Calu3 (cell line): ENCODE results near the gene SHC2. TPM values are rescaled to one million over a fixed set of nuclear protein-coding genes. Genes with fewer than 3 reads are reported as not detected.

Experiments used
- BruUV-seq: library from RNA; stranded (reverse); fragments of 400-500 nt; replicated peaks from 2 replicates; lab custom pipeline; 2021; lab: Mats Ljungman, UMichigan
- CTCF ChIA-PET: fragments of 300-600 bp; sonication (Branson Sonifier 250); formaldehyde crosslinking; loops from one replicate; lab custom pipeline; 2022; ENCODE audit warnings: antibody characterized with exemption; lab: Charles Lee
- DNase-seq: peaks from one replicate; pipeline ENCODE4 v3.0.0; 2022
- H3K27ac Mint-ChIP-seq: one replicate; pipeline ENCODE4 v1.8.0; 2022; ENCODE audit warnings: mixed read lengths; ENCODE audit not compliant: unreplicated experiment
- H3K27me3 Mint-ChIP-seq: one replicate; pipeline ENCODE4 v1.8.0; 2022; ENCODE audit warnings: mixed read lengths; ENCODE audit not compliant: unreplicated experiment
- H3K36me3 Mint-ChIP-seq: one replicate; pipeline ENCODE4 v1.8.0; 2022; ENCODE audit warnings: mild to moderate bottlenecking, moderate library complexity, mixed read lengths; ENCODE audit not compliant: insufficient read depth, unreplicated experiment
- H3K4me1 Mint-ChIP-seq: one replicate; pipeline ENCODE4 v1.8.0; 2022; ENCODE audit warnings: mild to moderate bottlenecking, low read depth, mixed read lengths; ENCODE audit not compliant: unreplicated experiment
- H3K4me3 Mint-ChIP-seq: one replicate; pipeline ENCODE4 v1.8.0; 2022; ENCODE audit warnings: mild to moderate bottlenecking, low read depth, moderate library complexity, mixed read lengths; ENCODE audit not compliant: unreplicated experiment
- H3K9me3 Mint-ChIP-seq: one replicate; pipeline ENCODE4 v1.8.0; 2022; ENCODE audit warnings: low read depth, mixed read lengths; ENCODE audit not compliant: unreplicated experiment
- CTCF ChIP-seq: fragments of 200-600 bp; IDR thresholded peaks from one replicate; pipeline ENCODE4 v1.8.0; 2022; ENCODE audit warnings: antibody characterized with exemption; ENCODE audit not compliant: unreplicated experiment
- intact Hi-C: fragments of 100-400 bp; cut with micrococcal nuclease; formaldehyde crosslinking; loops from one replicate; pipeline ENCODE4 v1.10.0; 2022; ENCODE audit not compliant: unreplicated experiment
- total RNA-seq: library from RNA; stranded (reverse); gene quantifications from 2 replicates; pipeline ENCODE4 v1.2.3, GENCODE V29; 2022

Gene SHC2
- total RNA-seq, 1 experiment from 2014 or later = 8.4 TPM

- no peak for DNase-seq
- CTCF ChIA-PET = no interaction called here
- H3K27ac Mint-ChIP-seq = no peak overlapping the region
- no peak for TF ChIP-seq CTCF
- intact Hi-C loops = no loop called here
- H3K9me3 Mint-ChIP-seq = no peaks in the 10 kb centered on the region
- H3K36me3 Mint-ChIP-seq = peaks cover 9% of the 10 kb centered on the region
- BruUV-seq = no TSS peak
- H3K4me1 Mint-ChIP-seq = no peaks in the 10 kb centered on the region
- H3K4me3 Mint-ChIP-seq = no peak overlapping the region
- H3K27me3 Mint-ChIP-seq = peaks cover 16% of the 10 kb centered on the region
Measured at GRCh38 chr19:379796-380195, 81.0 kb downstream of the SHC2 start.

- Mint-ChIP-seq H3K4me3 (no peak overlapping the region), H3K4me1 (no peaks in the 10 kb centered on the region), H3K9me3 (no peaks in the 10 kb centered on the region), H3K27ac (no peak overlapping the region), H3K27me3 (peaks cover 27% of the 10 kb centered on the region), H3K36me3 (peaks cover 9% of the 10 kb centered on the region)
- no peak for DNase-seq
- no TSS peak for BruUV-seq
- intact Hi-C loops = no loop called here
- CTCF ChIA-PET = no interaction called here
- no peak for TF ChIP-seq CTCF
Measured at GRCh38 chr19:378706-379105, 82.1 kb downstream of the SHC2 start.

- DNase-seq = no peak
- Mint-ChIP-seq H3K27ac (no peak overlapping the region), H3K36me3 (peaks cover 9% of the 10 kb centered on the region), H3K4me1 (no peaks in the 10 kb centered on the region), H3K27me3 (peaks cover 34% of the 10 kb centered on the region), H3K9me3 (no peaks in the 10 kb centered on the region), H3K4me3 (no peak overlapping the region)
- no TSS peak for BruUV-seq
- CTCF ChIA-PET = no interaction called here
- intact Hi-C loops = no loop called here
- no peak for TF ChIP-seq CTCF
Measured at GRCh38 chr19:377801-378581, 82.8 kb downstream of the SHC2 start.

- intact Hi-C loops = no loop called here
- BruUV-seq = no TSS peak
- TF ChIP-seq CTCF = no peak
- Mint-ChIP-seq H3K27ac (no peak overlapping the region), H3K36me3 (peaks cover 9% of the 10 kb centered on the region), H3K27me3 (peaks cover 52% of the 10 kb centered on the region), H3K4me3 (no peak overlapping the region), H3K4me1 (no peaks in the 10 kb centered on the region), H3K9me3 (no peaks in the 10 kb centered on the region)
- CTCF ChIA-PET = no interaction called here
- no peak for DNase-seq
Measured at GRCh38 chr19:376111-376470, 84.7 kb downstream of the SHC2 start.
